Measurements from ENCODE around the gene THAP3.
"Not testable (repeated sequence)": the region's sequence is repeated elsewhere in the genome, so short reads cannot be mapped to it uniquely, and the experiment has no call there.

The THAP3 gene

DNA sequence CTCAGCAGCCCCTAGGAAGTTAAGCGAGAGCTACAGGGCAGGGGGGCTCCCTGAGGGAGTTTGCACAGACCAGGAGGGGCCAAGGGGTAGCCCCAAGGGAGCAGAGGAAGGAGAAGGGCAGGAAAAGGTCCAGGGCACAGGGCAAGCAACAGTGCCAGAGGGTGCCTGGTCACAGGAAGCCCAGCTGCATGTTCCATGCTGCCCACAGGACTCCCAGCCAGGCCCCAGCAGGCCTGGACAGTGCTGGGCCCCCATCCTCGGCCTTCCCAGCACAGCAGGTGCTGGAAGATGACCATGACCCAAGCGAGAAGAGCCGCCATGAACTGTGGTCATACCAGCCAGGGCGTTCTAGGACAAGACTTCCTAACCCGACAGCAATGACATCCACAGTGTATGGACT, 33.0 kb upstream of the THAP3 start:
- DNase-seq, result no peak

- DNase-seq, result no peak
Observed at GRCh38 chr1:6592441-6592840, 32.2 kb upstream of the THAP3 start.

DNA sequence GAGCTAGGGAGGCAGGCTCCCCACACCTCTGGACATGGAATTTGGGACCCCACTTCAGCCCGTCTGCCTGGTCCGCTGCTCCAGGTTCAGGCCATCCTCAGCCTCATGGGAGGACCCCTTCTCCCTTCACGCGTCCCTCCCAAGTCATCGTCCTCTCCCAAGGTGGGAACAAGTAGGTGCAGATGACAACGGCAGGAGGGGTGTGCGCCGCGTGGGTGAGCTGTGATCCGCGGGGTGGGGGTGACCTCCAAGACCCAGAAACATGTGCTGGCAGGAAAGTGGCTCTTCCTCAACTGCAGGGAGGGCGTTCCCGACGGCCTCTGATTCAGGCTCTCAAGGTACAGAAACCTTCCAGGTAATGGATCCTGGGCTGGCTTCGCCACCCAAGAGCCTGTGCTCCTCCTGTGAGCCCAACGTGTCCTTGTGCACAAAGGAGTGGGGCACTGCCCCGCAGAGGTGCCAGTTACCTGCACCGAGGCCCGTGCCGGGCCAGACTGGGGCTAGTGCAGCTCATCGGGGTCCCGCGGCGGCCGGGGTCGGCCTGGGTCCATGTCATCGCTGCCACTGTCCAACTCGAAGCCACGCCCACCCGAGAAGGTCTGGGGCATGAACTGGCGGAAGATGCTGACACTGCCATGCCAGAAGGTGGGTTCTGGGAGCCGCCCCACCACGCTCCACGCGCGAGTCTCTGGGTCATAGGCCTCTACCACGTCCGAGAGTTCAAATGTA, 31.6 kb upstream of the THAP3 start:
- DNase-seq, result no peak

- DNase-seq, result no peak
Observed at GRCh38 chr1:6593810-6594209, 30.9 kb upstream of the THAP3 start.

GRCh38 chr1:6594977-6595740, 29.5 kb upstream of the THAP3 start:
- DNase-seq, result no peak

- no peak for DNase-seq
Observed at GRCh38 chr1:6596351-6596750, 28.3 kb upstream of the THAP3 start.

GRCh38 chr1:6596886-6597776, 27.5 kb upstream of the THAP3 start:
- no peak for DNase-seq

DNA sequence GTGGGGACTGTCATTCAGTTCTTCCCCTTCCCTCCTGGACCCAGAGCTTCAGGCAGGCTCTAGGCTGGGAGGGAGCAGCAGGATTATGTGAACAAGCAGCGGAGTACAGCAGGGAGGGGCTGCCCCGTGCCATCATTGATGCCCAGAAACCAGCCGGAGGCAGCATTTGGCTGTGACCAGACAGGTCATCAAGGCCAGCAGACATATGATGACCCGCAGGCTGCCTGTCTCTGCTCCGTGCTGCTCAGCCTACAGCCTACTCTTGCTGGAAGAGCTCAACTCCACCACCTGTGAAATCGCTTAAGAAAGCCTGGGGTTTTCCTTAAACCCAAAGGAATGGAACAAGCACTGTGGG, 26.9 kb upstream of the THAP3 start:
- DNase-seq, result no peak

DNA sequence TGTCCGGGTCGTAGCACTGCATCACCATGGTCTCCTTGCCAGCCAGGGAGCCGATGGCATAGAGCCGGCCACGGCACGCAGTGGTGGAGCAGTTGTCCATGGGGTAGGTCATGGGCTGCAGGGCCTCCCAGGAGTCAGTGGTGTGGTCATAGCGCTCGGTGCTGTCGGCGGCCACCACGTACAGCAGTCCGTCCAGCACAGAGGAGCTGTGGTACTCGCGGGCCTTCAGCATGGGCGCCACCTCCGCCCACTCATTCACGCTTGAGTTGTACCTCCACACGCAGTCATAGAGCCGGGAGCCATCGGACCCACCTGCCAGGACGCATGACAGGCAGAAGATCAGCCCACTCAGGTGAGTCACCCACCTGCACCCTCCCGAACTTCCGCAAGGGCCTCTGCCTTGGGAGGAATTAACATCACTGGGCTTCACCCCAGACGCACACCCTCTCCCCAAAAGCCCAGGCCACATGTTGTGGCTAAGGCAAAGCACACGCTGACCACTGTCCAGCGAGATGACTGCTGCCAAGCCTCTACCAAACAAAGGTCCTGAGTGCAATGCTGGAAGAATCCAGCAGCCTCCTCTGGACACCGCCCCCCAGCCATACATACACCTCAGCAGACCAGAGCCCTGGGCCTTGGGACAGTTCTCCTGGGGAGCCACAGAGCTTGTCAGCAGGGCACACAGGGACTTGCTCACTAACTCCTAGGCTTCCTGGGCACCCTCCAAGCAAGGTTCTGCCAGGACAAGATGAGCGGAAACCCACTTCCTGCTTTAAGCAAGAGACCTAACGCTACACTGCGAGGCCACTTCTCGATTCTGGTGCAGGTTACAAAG, 25.3 kb upstream of the THAP3 start:
- no peak for DNase-seq

DNA sequence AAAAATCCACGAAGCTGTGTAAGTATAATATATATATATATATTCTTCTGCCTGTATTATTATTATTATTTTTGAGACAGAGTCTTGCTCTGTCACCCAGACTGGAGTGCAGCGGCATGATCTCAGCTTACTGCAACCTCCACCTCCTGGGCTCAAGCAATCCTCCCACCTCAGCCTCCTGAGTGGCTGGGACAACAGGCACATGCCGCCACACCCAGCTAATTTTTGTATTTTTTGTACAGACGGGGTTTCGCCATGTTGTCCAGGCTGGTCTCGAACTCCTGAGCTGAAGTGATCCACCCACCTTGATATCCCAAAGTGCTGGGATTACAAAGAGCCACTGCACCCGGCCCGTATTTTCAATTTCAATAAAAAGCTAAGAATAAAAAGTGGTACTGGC, 24.7 kb upstream of the THAP3 start:
- not testable (repeated sequence) for DNase-seq

DNA sequence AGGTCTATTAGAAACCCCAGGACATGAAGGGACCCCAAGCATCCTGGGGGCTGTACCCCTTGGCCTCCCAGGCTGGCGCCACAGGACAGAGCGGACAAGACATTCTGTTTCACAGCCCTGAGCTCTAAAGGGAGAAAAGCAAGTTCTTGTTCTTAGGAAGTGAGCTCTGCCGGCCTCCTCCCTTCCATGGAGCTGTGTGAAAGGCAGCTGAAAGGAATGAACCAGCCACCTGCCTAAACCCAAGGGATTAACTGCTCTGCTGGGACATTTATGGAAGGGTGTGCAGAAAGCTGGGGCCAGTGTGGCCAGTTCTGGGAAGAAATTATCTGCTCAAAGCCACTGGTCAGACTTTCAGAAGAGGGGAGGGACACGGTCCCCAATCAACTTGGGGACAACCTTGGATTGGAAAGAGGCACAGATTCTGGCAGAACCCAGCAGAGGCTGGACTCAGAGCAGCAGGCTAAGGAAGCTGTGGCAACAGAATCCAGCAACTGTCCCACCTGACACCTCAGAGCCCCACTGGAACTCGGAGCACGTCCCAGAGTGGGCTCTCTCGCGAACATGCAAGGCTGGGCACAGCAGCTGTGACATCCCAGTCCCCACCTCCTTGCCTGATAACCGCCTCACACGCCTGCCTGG, 24.1 kb upstream of the THAP3 start:
- no peak for DNase-seq

GRCh38 chr1:6601049-6601922, 23.4 kb upstream of the THAP3 start:
- no peak for DNase-seq

GRCh38 chr1:6601923-6602668, 22.6 kb upstream of the THAP3 start:
- no peak for DNase-seq

DNA sequence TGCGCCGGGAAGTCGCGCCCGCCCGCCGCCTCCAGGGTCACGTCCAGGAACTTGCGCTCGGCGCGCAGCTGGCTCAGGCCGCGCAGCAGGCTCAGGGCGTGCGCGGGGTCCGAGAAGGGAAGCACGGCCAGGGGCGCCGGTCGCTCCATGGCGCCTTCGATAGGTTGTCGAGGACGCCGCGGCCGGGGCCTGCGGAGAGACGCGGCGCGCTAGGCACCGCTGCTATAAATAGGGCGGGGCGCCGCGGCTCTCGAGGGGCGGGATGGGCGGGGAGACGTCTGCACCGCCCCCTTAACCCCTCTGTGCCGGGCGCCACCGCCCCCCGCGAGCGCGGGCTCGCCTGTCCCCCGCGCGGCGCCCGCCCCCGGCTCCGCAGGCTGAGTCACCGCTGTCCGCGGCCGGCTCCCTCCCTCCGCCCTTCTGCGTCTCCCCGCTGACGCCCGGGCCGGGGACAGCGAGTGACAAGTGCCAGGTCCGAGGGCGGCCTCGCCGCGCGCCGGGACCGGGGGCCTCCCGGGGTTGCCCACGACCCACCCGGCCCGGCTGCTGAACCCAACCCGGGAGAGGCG, 21.9 kb upstream of the THAP3 start, which contains the start of gene KLHL21:
TSS of gene KLHL21 (minus strand) at position 201 of the 569 bp plus-strand sequence. CDS start at position 149, 52 bp downstream.
- DNase-seq, result no peak

DNA sequence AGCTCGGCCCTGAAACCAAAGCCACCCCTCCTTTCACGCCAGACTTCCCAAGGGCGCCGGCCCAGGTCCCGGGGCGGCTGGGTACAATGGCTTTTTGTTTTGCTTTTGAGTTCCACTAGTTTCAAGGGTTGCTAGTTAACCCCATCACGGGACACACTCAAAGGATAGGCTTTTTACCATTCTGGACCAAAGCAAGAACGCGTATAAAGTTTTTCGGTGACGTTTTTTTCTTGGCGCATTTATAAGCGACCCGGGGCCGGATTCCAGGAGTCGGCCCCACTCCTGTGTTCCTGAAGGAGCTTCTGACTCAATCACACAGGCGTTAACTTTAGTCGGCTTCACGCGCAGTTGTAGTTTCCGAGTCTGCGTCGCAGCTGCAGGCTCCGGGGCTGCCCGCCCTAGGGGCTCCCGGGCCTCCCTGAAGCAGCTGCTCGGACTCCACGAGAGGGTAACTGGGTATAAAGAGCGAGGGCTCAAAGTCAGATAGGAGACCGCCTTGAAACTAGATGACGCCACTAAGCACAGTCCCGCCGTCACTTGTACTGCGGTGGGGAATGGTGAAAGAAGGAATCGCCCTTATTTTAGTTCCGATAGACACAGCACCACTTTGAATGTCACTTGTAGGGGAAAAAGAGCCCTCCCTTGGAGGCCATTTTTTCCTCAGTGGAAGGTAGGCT, 21.3 kb upstream of the THAP3 start:
- DNase-seq, result no peak

DNA sequence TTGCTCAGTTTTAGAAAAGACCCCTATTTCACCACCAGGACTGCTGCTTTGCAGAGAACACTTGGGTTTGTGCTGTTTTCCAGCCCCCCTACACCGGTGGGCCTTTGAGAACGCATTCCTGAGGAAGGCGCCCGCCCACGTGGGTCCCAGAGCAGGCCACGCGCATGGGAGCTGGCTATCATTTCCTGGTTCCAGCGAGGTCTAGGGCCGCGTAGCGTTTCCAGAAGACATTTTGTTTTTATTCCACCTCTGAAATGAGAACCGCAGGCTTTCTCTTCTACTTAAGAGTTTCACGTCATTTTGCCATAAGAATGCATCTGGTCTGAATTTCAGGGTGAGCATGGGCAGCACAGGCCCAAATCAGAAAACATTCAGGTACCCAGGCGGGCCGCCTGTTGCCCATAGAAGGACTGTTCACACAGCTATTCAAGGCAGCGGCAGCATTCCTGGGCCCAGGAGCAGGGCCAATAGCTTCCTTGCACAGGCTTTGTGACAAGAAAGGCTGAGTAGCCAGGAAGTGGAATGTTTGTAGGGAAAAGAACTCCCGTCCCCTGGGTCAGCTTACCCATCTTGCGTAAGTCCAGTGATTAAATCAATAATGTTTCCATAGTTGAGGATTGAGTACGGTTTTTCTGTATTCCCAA, 20.6 kb upstream of the THAP3 start:
- no peak for DNase-seq

DNA sequence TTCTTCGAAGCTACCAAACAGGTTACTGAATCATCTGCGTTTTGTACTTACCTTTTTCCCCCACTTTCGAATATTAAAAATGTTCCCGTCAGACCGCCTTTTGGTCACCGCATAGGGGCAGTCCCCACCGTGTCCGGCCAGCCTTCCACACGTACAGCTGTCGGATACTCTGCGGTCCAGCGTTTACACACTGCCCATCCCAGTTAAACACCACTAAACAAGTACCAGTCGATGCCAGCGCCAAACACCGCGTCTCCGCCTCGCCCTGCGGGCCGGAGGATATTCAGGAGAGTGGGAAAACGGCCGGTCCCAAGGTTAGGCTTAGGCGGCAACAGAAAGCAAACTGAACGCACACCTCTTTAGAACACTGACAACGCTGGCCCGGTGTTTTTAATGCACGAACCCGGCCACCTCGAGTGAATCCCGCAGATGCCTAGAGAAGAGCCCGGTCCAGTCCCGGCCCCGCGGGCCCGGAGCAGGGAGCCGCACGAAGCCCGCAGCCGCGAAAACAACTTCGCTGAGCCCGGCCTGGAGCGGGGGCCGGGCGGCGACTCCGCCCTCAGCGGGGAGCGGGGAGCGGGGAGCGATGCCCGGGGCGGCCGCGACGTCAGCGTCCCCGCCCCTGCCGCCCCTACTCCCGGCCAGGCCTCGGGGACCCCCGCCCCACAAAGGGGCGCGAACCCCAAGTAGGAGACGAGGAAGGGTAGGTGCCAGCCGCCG, 11.9 kb upstream of the THAP3 start:
- no peak for DNase-seq
